Stimulated activated CD8-positive, alpha-beta memory T cell treated with anti-CD3 and anti-CD28 coated beads, Interleukin-15, amount 100 ng/mL, for 4 hours (primary cell): ENCODE results near the gene ABAT.

Experiments used
- DNase-seq, 2 donors: peaks; one replicate each; pipeline ENCODE4 v3.0.0-alpha.2; 2020; ENCODE audit warnings: low read depth in 2 of 2

Gene ABAT

DNA sequence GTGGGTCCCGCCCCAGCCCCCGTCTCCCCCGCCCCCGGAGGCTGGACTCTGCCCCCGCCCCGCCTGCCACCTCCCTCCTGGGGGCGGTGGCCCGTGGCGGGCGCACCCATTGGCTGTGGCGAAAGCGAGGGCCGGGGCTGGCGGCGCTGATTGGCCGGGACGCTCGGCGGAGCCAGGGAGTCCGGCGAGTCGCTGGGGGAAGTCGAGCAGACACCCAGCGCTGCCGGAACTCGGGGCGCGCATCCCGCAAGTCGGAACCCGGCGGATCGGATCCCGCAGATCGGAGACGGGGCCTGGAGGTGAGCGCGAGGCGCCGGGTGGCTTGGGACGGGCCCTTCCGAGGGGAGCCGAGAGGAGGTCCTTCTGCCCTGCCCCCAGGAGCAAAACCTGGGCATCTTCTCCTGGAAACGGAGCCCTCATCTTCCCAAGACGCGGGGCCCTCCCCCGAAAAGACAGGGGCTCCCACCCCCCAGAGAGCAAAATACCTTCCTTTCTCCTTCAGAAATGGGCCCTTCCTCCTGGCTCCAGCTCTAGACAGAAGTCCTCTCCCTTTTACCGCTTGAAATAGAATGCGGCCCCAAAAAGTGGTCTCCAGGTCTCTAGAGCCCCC, at the start of gene ABAT:
Gene ABAT (plus strand): TSS at position 205 of the 610 bp plus-strand sequence. CDS start 61,123 bp downstream, outside the sequence.
- DNase-seq = peak; percentile 65 to 76

DNA sequence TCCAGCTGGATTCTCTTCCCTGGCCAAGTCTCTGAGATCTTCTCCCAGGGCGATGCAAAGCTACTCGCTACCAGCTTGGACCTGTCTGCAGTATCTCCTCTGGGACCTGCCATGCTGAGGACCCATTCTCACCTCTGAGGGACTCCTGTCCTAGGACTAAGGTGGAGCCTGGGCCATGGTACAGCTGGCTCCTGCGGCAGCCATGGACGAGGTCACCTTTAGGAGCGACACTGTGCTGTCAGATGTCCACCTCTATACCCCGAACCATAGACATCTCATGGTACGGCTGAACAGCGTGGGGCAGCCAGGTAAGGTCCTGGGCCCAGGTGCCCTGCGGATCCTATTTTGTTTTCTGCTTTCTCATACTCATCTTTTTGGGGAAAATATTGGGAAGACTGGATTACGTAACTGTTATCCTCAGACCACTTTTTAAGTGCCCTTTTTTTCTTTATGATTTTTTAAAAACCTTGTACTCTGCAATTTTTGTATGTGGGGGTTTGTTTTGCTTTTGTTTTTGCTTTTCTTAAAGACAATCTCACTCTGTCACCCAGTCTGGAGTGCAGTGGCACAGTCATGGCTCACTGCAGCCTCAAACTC, 48.8 kb upstream of the ABAT start:
- DNase-seq = no peak

- DNase-seq = no peak
Observed at GRCh38 chr16:8626946-8627345, 47.5 kb upstream of the ABAT start.

GRCh38 chr16:8627456-8627855, 47.0 kb upstream of the ABAT start:
- no peak for DNase-seq

GRCh38 chr16:8628981-8629725, 45.3 kb upstream of the ABAT start:
- no peak for DNase-seq

DNA sequence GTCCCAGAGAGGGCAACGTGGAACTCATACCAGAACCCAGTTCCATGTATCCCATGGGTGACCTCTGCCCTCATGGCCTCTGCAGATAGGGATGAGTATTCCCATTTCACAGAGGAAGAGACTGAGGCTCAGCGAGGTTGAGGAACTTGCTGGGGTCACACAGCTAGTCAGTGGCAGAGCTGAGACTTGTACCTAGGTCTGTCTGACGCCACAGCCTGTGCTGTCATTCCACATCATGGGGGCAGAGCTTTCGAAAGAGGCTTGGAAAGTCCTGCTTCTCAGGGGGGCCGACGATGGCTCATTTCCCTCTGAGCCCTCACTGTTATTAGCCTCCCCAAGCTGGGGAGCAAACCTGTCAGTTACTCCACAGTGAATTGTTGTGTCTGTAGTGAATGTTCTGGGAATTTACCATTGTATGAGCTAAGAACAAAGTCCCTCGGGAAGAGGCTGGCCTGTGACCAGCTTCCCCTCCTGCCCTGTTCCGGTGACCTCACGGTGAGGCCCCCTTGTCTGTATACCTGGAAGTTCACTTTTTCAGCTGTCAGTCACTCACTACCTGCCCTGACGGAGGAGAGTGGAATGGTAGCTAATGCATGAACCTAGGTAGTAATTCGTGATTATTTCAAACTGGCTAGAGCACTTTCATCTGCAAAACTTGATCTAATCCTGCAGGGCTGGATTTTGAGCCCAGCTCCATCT, 44.0 kb upstream of the ABAT start:
- DNase-seq = no peak

DNA sequence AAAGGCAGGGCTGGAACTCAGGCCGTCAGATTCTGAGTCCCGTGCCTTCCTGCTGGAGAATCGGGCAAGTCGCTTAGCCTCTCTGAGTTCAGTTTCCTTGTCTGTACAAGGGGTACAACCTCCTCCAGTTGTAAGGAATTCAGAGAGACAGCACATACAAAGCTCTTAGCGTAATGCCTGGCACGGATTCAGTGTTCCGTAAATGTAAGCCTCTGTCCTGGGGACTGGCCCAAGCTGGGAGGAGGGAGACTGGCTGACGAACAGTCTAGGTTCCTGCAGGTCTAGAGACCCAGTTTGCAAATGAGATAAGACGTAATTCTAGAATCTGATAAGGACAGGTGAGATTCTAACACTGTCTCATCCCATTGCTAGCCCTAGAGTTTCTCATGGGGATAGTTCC, 43.0 kb upstream of the ABAT start:
- DNase-seq = no peak

- DNase-seq = no peak
Observed at GRCh38 chr16:8631818-8632465, 42.5 kb upstream of the ABAT start.

DNA sequence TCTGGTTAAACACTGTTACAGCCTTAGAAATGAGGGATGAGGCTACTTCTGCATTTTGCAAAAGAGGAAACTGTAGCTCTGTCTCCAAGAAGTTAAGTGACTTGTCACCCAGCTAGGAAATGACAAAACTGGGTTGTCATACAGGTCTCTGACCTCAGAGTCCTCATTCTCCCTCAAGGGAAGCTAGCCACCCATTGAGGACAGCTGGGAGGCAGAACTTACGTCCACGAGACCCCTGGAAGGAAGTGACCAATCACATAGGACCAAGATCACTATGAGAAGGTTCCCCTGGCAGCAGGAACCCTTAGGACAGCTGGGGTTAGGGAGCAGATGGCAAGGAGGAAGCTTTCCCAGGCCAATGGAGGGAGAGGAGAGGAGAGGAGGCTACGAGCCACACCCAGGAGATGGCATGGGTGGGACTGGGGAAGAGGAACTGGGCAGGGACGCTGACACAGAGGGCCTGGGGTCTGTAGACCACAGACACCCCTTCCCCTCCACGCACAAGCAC, 41.7 kb upstream of the ABAT start:
- DNase-seq = no peak

- no peak for DNase-seq
Observed at GRCh38 chr16:8634991-8635736, 39.3 kb upstream of the ABAT start.

- no peak for DNase-seq
Observed at GRCh38 chr16:8639694-8640093, 34.7 kb upstream of the ABAT start.

DNA sequence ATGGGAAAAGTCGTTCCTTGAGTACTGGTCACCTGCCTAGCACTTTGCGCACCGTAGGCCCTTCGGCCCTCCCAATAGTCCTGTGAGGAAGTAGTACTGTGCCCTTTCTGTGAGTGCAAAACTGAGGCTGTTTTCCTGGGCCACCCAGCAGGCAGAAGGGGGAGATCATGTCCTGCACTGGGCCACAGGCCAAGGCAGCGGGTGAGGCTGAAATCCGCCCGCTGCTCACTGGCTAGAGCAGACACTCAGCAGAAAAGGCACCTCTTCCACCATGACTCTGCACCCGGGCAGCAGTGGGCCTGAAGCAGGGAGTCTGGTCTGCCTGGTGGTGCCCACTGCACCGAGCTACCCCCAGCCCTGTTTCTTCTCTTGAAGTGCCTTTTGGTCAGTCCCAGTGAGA, 32.7 kb upstream of the ABAT start:
- DNase-seq = no peak

GRCh38 chr16:8642146-8642545, 32.3 kb upstream of the ABAT start:
- DNase-seq = no peak

DNA sequence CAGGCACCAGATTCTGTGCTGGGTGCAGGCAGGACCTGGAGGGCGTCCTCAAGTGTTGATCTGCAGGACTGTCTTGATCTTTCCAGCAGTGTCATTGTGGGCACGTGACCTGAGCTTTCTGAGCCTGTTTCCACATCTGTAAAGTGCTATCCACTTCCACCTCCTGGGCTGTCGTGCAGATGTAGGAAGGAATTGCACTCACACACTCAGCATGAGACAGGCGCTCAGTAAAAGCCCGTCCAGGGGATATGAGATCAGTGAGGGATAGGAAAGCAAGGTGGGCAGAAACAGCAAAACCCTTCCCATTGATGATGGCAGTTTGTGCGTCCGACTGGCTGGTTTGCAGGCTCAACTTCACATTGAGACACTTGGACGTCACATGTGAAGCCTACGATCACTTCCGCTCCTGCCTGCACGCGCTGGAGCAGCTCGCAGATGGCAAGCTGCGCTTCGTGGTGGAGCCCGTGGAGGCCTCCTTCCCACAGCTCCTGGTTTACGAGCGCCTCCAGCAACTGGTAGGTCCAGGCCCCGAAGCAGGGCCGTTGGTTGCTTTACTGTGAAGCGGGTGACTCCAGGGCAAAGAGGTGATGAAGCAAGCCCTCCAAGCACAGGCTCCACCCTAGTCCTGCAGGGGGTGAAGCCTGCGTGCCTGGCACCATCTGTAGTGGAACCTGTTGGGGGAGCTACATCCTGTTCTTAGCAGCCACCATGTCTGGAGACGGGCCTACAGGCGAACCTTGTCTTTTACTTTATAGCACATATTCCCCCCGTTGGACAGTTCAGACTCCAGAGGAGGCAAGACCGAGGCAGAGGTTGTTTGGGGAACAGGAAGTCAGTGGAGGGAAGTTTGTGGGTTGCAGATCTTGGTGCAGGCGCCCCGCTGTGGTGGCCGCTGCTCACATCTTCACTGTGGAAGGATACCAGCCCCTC, 29.9 kb upstream of the ABAT start:
- no peak for DNase-seq

DNA sequence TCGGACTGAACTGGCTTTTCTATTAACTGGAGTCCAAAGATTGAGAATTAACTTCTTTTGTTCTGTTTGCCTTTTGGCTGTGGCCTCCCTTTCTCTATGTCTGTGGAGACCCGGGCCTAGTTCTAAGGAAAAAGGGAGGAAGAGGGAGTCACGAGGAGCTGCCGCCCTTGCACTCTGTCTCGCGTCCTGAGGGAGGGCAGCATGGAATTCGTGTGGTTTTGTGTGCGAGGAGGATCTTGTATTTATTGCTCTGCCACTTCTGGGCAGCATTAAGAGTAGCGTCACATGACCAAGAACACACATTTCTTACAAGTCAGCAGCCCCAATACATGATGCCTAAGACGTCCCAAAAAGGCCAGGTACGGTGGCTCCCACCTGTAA, 29.3 kb upstream of the ABAT start:
- no peak for DNase-seq

- DNase-seq = no peak
Observed at GRCh38 chr16:8645831-8646230, 28.6 kb upstream of the ABAT start.

GRCh38 chr16:8646326-8647053, 27.9 kb upstream of the ABAT start:
- no peak for DNase-seq

GRCh38 chr16:8647721-8648318, 26.6 kb upstream of the ABAT start:
- DNase-seq = no peak

DNA sequence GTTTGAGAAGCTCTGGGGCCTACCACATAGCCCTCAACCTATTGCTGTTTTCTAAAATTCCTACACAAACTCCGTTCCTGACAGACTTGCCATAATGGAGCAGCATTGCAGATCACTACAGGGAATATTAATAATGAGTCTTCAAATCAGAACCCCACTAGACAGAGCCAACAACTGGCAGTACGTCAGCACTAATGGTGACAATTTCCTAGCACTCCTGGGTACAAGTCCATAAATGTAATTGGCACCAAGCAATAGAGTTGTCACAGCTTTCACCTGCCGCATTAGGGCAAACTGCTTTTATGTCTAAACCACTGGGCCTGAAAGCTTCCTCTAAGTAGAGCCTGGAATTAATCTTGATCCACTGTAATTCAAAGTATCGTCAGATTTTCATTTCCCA, 25.5 kb upstream of the ABAT start:
- DNase-seq = no peak
